ENCODE data around the gene KLHL14. TPM values are rescaled to one million over a fixed set of nuclear protein-coding genes. Genes with fewer than 3 reads are reported as not detected.
"Not testable (repeated sequence)": the region's sequence is repeated elsewhere in the genome, so short reads cannot be mapped to it uniquely, and the experiment has no call there.

The KLHL14 gene, protein sequence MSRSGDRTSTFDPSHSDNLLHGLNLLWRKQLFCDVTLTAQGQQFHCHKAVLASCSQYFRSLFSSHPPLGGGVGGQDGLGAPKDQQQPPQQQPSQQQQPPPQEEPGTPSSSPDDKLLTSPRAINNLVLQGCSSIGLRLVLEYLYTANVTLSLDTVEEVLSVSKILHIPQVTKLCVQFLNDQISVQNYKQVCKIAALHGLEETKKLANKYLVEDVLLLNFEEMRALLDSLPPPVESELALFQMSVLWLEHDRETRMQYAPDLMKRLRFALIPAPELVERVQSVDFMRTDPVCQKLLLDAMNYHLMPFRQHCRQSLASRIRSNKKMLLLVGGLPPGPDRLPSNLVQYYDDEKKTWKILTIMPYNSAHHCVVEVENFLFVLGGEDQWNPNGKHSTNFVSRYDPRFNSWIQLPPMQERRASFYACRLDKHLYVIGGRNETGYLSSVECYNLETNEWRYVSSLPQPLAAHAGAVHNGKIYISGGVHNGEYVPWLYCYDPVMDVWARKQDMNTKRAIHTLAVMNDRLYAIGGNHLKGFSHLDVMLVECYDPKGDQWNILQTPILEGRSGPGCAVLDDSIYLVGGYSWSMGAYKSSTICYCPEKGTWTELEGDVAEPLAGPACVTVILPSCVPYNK
- 0.44 and 1.6 TPM in 2 replicates for total RNA-seq

DNA sequence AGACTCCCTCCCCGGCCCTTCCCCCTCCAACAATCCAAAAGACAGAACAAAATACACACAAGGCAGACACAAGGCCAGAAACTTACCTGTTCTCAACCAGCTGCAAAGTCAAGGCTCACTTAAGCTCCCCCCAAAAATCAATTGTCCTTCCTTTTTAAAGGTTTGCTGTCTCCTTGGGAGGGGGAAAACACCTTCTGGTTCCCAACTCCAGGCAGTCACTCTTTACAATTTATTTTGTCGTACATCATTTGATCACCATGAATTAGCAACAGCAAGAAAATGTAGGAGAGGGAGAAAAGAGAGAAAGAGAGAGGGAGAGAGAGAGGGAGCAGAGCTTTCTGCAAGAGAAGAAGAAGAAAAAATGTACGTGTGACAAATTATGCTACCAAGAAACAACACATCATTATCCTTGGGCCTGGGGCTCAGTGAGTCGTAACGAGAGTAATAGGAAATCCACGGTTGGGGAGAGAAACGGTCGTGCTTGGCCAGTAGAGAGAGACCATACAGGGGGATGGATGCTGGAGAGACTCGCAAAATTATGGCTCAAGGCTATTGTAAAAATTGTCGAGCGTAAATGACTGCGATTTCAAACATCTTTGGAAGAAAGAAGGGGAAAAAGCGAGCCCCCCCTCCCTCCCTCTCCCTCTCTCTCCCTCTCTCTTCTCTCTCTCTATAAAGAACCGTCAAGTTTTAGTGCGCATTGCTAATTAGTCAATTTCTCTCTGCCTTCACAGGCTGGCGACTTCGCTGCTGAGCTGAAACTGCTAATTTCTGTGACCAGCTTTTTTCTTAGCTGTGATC is at the start of gene KLHL14:
TSS of gene KLHL14 (minus strand) at position 443 of the 801 bp plus-strand sequence. CDS start 2,432 bp downstream, outside the sequence.
- DNase-seq (ENCODE audit: low read depth in 2 of 2), result no peak

DNA sequence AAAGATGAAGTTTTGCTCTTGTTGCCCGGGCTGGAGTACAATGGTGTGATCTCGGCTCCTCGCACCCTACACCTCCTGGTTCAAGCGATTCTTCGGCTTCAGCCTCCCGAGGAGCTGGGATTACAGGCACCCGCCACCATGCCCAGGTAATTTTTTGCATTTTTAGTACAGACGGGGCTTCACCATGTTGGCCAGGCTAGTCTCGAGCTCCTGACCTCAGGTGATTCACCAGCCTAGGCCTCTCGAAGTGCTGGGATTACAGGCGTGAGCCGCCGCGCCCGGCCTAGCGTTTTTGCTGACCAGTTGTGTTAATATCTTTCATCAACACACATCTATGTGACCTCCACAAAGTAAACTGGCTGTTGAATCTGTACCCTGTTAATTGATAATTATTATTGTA is 49.4 kb upstream of the KLHL14 start:
- DNase-seq (ENCODE audit: low read depth in 2 of 2), result no peak

DNA sequence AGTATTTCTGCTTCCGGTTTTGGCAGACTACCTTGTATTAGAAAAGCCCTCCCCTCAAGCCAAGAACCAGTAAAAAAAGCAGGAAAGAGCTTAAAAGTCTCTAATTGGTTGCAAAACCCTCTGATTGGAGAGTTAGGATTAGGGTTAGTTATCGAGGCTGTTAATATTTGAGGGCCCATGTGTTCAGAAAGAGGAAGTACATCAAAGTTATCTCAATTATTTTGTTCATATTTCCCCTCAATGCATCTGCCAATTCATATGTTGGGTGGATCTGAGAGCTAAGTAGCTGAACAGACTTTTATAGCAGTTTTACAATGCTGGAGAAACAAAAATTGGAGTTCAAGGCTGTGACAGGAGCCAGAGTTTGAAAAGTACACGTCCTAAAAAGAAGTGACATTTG is 43.1 kb upstream of the KLHL14 start:
- no peak for DNase-seq (ENCODE audit: low read depth in 2 of 2)

- no peak for DNase-seq (ENCODE audit: low read depth in 2 of 2)
Observed at GRCh38 chr18:32812342-32812741, 39.5 kb upstream of the KLHL14 start.

GRCh38 chr18:32810314-32810713 is 37.5 kb upstream of the KLHL14 start:
- DNase-seq (ENCODE audit: low read depth in 2 of 2), result no peak

- DNase-seq (ENCODE audit: low read depth in 2 of 2), result no peak
Observed at GRCh38 chr18:32805354-32805753, 32.5 kb upstream of the KLHL14 start.

DNA sequence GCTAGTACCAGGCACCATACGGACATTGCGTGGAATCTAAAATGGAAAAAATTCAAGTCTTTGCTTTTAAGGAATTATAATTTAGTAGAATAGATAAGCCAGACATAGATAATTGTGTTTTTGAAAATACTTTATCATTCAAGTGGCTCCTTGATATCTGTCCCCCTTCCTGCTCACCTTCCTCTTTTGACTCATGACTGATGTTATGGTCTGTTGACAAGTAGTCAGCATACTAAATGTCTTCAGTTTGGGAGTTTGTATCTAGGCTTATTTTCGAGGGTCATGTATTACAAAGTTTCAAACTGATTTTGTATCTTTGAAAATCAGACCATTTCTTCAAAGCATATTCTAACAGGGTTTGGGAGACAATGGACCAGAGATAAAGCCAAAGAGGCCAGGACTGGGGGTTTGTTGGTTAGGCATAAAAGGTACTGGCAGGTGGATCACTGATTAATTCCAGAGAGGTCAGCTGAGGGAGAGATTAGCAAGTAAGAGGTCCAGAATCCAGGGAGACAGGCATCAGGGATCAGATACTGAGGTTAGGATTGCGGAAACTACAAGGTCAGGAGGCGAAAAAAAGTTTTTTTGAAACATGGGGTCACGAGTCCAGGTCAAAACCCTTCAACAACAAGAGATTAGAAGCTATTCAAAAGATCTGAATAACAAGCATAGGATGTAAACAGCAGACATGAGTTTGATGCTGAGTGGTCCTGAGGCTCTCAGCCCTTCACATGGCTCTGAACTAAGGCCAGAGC is 31.5 kb upstream of the KLHL14 start:
- no peak for DNase-seq (ENCODE audit: low read depth in 2 of 2)

DNA sequence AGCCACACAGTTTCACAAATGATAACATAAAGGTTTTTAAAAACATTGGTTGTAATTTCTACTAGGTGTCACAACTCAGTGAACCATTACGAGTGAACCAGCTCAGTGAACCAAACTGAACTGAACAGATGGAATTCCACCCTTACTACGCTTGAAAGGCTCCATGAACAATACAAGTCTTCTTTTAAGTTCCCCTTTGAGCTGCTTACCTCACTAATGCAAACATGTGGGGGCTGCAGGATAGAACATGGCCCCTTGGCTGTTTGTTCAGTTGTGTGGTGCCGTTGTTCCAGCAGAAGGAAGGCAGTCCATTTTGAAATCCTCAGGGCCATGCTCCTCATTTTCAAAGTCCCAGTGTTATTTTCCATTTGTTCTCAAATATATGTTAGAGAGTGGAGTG is 30.7 kb upstream of the KLHL14 start:
- DNase-seq (ENCODE audit: low read depth in 2 of 2), result no peak

DNA sequence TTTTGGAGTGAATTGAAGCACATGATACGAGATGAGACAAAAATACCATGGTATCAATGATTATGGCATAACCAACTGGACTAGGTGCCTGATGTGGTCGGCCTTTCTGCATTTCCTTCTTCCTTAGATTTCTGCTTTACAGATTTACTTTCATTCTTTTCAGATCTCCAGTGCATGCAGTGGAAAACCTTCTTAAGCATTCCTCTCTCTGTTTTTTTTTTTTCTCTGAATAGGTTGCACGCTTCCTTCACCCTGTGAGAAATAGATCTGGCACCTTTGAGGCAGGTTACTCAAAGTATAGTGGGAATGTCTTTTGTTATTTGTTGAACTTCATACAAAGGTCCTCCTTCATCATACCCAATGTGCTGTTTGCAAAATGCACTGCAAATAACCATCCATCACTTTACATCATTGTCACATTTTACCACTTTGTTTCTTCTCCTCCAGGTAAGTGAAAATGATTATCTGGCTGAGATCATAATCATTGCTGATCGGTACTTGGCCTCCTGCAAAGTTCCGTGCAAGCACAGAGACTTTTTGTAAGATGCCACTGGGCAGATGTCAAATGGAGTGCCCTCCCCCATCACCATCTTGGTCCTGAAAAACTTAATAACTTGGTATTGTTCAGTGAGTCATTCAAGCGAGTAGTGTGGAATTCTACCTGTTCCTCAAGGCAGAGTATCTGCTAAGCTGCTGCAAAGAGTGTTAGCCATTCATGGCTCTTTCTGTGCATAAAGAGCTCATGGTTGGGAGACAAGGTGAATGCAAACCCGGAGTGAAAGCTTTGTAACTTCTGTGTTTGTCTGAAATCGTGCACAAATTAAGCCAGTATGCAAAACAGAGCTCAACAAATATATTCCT is 30.0 kb upstream of the KLHL14 start:
- DNase-seq (ENCODE audit: low read depth in 2 of 2), result no peak

DNA sequence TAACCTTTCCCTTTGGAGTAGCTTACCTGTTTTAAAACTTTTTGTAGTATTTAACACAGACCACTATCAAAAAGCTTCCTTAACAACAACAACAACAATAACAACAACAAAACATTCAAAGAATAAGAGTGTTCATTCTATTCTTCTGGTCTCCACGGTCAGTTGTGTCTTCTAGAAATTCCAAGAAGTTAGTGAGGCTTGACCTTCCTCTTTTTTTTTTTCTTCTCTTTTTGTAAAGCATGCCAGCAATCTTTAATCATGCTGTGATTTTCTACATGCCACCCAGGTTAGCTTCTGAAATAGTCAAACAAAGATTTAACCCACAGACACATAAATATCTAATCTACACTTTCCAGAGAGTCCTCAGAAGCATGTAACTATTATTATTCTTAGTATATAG is 28.4 kb upstream of the KLHL14 start:
- DNase-seq (ENCODE audit: low read depth in 2 of 2), result no peak

DNA sequence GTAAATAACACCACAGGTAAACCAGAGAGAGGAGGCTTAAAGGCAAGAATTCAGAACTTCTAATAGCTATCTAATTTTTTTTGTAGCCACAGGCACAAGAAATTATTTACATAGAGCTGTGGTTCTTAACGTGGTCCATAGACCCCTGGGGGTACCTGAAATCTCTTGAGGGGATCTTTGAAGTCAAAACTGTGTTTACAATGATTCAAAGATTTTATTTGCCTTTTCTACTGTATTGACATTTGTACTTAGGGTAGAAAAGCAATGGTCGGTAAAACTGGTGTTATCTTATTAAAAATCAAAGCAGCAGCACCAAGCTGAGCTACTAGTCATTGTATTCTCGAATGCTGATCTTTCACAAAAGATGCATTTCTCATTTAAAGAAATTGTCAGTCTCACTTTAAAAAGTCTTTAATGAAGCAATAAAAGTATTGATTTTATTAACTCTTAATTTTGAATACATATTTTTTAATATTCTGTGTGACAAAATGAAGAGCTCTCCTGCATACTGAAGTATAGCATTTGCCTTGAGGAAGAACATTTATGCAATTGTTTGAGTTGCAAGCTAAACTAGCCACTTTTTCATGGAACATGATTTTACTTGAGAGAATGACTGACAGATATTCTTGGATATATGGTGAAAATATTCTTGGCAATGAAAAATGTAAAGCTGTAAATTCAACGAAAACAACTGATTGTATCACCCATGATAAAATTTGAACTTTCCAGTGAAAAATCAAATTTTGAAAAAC is 25.6 kb upstream of the KLHL14 start:
- no peak for DNase-seq (ENCODE audit: low read depth in 2 of 2)

GRCh38 chr18:32794667-32795066 is 21.8 kb upstream of the KLHL14 start:
- DNase-seq (ENCODE audit: low read depth in 2 of 2), result not testable (repeated sequence)

GRCh38 chr18:32779010-32779409 is 6.2 kb upstream of the KLHL14 start:
- no peak for DNase-seq (ENCODE audit: low read depth in 2 of 2)

DNA sequence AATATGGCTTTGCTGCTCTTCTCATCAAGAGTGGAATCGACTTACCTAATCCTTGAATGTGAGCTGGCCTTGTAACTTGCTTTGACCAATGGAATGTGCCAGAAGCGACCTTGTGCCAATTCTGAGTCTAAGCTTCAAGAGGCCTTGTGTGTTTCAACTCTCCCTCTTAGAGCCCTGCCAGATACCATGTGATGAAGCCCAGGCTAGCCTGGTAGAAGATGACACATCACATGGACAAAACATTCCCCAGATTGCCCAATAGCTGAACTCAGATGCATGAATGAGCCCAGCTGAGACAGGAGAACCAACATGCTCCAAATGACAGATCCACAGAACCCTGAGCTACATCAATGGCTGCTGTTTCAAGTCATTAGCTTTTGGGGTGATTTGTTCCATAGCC is 4.2 kb upstream of the KLHL14 start:
- no peak for DNase-seq (ENCODE audit: low read depth in 2 of 2)

GRCh38 chr18:32776561-32776960 is 3.7 kb upstream of the KLHL14 start:
- no peak for DNase-seq (ENCODE audit: low read depth in 2 of 2)

GRCh38 chr18:32775628-32776027 is 2.8 kb upstream of the KLHL14 start:
- peak; percentile 83 to 90 for DNase-seq (ENCODE audit: low read depth in 2 of 2)

DNA sequence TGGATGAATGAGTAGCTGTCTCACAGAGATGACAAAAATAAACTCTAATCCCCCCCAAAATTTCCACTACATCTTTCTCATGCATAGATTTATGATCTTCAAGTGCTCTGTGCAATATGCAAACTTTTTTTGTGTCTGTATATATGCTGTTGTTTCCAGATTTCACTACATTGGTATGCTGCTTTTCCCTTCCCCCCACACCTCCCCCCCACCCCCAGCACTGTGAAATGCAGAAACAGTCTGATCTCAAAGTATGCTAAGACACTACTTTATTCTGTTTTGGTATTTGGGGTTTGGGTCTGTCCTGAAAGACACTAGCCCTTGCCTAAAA is 524 bp upstream of the KLHL14 start:
- no peak for DNase-seq (ENCODE audit: low read depth in 2 of 2)

- DNase-seq (ENCODE audit: low read depth in 2 of 2), result peak; percentile 5 to 51
Observed at GRCh38 chr18:32771871-32772580, 797 bp downstream of the KLHL14 start.

- DNase-seq (ENCODE audit: low read depth in 2 of 2), result peak; percentile 10 to 45
Observed at GRCh38 chr18:32771169-32771751, 1.6 kb downstream of the KLHL14 start.

Data from lung microvascular endothelial cell (primary cell).